KOPT-K1 (cell line): ENCODE measurements around the gene CASP3.
A peak's percentile ranks its signal among the peaks of the same experiment; 100 is the strongest.
"Not testable (repeated sequence)": the region's sequence is repeated elsewhere in the genome, so short reads cannot be mapped to it uniquely, and the experiment has no call there.

Experiments
- H3K27ac ChIP-seq: fragments of 200-600 bp; sonication (generic); 2 replicates; pipeline ENCODE4 v1.5.1; 2016; ENCODE audit warnings: antibody characterized with exemption, mild to moderate bottlenecking, low read depth, low read length; ENCODE audit not compliant: poor library complexity, severe bottlenecking
- H3K36me3 ChIP-seq: fragments of 200-600 bp; sonication (generic); 2 replicates; pipeline ENCODE4 v1.5.1; 2017; ENCODE audit warnings: antibody characterized with exemption, mild to moderate bottlenecking, low read length, moderate library complexity; ENCODE audit not compliant: insufficient read depth
- H3K9me3 ChIP-seq: fragments of 200-600 bp; sonication (generic); 2 replicates; pipeline ENCODE4 v1.5.1; 2017; ENCODE audit warnings: antibody characterized with exemption, low read length, mild to moderate bottlenecking; ENCODE audit not compliant: insufficient read depth, poor library complexity, severe bottlenecking

Gene CASP3

DNA sequence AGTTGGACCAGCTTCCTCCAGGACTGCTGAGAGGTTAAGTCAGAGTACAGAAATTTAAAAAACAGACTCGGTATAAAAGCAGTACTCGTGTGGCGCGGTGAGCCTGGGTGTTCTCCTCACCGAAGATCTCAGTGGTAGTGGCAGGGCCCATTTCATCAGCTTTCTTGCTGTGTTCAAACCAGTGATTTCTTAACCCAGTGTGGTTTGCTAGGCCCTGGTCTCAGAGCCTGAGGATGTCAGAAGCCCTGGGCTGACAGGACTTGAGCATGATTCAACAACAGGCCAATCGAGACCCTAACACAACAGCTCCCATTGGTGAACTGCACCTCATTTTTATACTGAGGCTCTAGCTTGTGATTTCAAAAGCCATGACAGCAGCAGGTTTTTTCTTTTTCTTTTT is 23.5 kb upstream of the CASP3 start:
- Histone ChIP-seq H3K36me3 (peaks cover 61% of the 10 kb centered on the region), H3K27ac (no peak overlapping the region), H3K9me3 (no peaks in the 10 kb centered on the region)

DNA sequence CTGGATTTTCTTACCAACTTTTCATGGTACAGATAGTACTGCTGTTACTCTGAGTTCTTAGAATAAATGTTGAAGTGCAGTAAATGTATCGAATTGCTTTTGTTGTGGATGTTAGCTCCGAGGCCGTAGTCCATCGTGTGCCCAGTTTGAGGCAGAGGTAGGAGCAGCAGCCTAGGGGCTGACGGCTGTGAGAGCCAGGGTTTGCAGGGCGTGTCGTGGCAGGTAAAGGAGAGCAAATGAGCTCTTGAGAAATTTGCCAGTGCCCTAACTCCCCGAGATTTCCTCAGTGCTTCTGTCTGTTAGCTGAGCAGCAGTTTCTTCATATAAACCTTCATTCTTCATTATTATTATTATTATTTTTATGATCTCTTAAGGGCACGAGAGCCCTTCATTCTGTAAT is 21.9 kb upstream of the CASP3 start:
- H3K36me3 ChIP-seq, result peaks cover 78% of the 10 kb centered on the region
- no peak overlapping the region for H3K27ac ChIP-seq
- no peaks in the 10 kb centered on the region for H3K9me3 ChIP-seq

DNA sequence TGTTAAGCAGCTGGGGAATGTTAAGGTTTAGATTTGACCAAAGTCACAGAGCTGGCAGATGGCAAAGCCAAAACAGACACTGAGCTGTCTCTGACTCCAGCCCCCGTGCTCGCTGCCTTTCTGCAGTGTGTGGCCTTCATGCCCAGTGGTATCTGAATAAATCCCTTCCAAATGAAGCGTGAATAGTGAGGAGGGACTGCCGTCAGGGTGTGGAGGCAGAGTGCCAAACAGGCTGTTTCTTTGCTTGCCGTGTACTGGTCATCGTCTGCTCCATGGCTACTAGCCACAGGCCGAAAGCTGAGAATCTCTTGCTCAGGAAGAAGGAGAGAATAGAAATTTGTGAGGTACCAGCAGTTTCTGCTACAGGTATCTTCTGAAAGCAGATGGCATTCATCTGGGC is 20.0 kb upstream of the CASP3 start:
- Histone ChIP-seq H3K27ac (no peak overlapping the region), H3K9me3 (no peaks in the 10 kb centered on the region), H3K36me3 (peaks cover 82% of the 10 kb centered on the region)

DNA sequence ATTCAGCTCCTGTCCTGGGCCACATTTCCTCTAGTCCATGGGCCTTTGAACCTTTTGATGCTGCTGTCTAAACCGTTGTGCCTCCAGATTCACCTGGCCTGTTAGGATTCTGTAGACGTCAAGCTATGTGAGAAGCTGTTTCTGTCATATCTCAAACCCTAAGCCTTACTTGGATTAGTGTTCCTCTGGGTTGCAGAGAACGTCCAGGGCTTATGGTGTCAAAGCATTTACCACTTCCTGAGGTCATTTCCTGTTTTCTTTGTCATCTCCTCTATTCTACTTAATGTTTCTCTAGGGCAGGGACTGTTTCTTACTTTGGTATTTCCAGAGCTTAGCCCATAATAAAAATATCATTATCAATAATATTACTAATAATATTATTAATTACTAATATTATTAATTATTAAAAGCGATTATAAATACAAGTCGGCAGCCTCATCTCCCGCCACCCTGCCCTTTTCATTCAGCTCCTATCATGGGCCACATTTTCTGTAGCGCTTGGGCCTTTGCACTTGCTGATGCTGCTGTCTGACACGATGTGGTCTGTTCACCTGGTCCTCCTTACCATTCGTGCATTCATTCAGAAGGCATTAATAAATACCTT is 19.4 kb upstream of the CASP3 start:
- no peaks in the 10 kb centered on the region for H3K9me3 ChIP-seq
- peak overlapping the region; percentile 19 for H3K27ac ChIP-seq
- peaks cover 76% of the 10 kb centered on the region for H3K36me3 ChIP-seq

DNA sequence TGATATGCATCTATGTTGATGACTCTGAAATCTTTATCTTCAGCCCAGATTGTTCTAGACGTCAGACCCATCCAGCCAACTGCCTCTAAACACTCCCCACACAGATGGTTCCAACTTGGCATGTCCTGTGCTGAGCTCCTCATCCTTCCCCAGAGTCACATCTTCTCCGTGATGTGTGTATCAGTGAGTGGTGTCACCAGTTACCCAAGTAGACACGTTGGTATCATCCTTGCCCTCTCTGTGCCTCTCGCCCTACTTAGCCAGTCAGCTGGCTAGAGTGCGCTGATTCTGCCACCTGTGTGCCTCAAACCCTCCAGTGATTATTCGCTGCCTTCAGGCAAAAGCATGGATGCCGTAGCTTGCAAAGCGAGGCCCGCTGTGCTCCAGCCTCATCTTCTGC is 18.8 kb upstream of the CASP3 start:
- Histone ChIP-seq H3K9me3 (no peaks in the 10 kb centered on the region), H3K36me3 (peaks cover 73% of the 10 kb centered on the region), H3K27ac (peak overlapping the region; percentile 19)

DNA sequence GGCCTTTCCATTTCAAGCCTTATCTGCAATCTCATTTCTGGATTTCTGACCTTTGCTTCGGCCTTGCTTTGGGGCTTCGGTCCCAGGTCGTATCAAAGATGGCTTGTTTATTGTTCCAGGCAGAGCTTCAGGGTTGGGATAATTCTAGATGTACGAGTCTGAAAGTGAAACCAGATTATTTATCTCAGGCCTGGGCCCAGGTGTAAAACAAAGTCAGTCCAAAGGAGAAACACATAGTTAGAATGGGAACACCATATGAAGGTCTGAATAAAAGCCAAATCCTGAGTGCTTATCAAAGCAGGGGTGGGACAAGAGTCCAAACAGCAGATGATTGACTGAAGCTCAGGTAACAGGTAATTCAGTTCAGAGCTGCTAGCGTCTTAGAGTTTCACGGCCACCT is 17.4 kb upstream of the CASP3 start:
- peaks cover 60% of the 10 kb centered on the region for H3K36me3 ChIP-seq

DNA sequence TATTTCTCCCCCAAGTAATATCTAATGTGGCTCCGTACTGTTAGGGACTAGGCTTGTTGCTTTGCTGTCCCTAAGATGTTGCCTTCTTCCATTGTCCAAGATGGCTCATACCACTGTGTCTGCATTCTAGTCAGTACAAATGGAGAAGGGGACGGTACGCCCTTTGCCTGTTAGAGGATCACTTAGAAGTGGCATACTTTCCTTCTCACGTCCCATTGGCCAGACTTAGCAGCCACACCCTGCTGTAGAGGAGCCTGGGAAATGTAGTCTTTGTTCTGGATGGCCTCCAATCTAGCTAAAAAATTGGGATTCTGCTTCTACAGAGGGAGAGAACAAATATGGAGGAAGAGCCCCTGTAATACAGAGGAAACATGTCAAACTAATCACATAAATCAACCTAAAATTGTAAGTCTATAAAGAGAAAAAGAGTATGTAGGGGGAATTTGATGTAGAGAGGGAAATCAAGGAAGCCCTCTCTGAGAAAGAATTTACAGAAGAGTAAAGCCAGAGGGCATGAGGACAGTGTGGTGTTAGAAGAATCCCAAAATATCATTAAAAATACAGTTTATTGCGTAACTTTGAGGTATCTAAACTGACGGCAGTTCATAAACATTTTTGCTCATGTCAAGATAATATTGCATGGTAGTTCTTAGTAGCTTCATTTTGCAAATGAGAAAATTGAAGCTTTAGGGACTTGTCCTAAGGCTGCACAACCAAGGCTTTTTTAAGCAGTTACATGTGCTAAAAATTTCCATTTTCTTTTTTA is 15.4 kb upstream of the CASP3 start:
- no peaks in the 10 kb centered on the region for H3K9me3 ChIP-seq
- H3K27ac ChIP-seq, result no peak overlapping the region
- peaks cover 59% of the 10 kb centered on the region for H3K36me3 ChIP-seq

More for the DNA sequence above, 17.4 kb upstream of the CASP3 start:
- no peak overlapping the region for H3K27ac ChIP-seq
- H3K9me3 ChIP-seq, result no peaks in the 10 kb centered on the region

DNA sequence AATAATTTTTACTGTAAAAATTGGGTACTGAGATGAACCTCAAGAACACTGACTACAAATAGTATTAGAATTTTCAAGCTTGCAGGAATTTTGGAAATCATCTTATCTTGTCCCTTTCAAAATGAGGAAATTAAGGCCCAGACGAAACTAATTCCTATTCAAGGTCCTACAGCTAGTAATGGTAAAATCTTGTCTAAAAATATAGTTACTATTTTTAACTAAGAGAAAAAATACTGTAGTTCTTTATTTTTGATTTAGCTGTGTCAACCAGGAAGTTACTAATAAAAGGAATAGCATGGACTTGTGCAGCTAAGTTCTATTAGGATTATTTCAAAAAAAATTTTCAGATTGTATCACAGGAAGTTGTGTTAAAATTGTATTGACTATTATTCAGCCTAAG is 13.0 kb upstream of the CASP3 start:
- Histone ChIP-seq H3K9me3 (no peaks in the 10 kb centered on the region), H3K27ac (no peak overlapping the region), H3K36me3 (peaks cover 49% of the 10 kb centered on the region)

DNA sequence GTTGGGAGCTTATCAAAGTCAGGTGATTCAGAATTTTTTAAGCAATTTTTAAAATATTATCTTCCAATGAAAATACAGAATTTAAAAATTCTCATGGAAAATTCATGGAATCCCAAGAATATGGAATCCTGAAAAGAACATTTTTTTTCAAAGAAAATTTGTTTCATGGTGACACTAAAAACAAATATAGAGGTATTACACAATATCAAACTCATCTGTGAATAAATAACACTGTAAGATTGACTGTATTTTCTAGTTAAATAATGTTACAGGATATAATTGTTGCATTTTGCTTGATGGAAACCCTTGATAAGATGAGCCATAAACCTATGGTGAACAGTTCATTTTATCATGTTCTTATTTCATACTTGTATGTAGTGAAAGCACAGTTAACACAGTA is 11.7 kb upstream of the CASP3 start:
- H3K9me3 ChIP-seq, result no peaks in the 10 kb centered on the region
- peaks cover 49% of the 10 kb centered on the region for H3K36me3 ChIP-seq
- H3K27ac ChIP-seq, result no peak overlapping the region

DNA sequence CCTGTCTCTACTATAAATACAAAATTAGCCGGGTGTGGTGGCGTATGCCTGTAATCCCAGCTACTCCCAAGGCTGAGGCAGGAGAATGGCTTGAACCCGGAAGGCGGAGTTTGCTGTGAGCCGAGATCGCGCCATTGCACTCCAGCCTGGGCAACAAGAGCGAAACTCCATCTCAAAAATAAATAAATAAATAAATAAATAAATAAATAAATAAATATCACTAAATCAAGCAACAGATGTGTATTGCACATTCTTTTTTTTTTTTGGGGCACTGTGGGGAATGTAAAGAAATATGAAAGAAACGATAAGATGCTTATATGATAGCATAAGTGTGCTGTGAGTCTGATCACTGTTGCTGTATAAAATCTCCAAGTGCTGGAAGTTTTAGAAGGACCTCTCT is 8.6 kb upstream of the CASP3 start:
- peaks cover 45% of the 10 kb centered on the region for H3K36me3 ChIP-seq
- not testable (repeated sequence) for H3K9me3 ChIP-seq, H3K27ac ChIP-seq

DNA sequence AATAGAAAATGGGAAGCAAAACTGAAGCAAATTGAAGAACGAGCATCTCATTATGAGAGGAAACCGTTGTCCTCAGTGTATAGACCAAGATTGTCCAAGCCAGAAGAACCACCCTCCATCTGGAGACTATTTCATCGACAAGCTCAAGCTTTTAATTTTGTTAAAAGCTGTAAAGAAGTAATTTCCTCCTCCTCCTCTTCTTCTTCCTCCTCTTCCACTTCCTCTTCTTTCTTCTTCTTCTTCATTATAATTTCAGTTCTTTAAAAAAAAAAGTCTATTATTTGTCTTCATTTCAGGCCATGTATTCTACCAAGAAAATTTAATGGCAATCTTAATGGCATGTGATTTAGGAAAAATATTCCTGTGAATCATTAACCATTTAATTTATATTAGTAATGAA is 7.9 kb upstream of the CASP3 start:
- peaks cover 45% of the 10 kb centered on the region for H3K36me3 ChIP-seq
- no peaks in the 10 kb centered on the region for H3K9me3 ChIP-seq
- H3K27ac ChIP-seq, result no peak overlapping the region

DNA sequence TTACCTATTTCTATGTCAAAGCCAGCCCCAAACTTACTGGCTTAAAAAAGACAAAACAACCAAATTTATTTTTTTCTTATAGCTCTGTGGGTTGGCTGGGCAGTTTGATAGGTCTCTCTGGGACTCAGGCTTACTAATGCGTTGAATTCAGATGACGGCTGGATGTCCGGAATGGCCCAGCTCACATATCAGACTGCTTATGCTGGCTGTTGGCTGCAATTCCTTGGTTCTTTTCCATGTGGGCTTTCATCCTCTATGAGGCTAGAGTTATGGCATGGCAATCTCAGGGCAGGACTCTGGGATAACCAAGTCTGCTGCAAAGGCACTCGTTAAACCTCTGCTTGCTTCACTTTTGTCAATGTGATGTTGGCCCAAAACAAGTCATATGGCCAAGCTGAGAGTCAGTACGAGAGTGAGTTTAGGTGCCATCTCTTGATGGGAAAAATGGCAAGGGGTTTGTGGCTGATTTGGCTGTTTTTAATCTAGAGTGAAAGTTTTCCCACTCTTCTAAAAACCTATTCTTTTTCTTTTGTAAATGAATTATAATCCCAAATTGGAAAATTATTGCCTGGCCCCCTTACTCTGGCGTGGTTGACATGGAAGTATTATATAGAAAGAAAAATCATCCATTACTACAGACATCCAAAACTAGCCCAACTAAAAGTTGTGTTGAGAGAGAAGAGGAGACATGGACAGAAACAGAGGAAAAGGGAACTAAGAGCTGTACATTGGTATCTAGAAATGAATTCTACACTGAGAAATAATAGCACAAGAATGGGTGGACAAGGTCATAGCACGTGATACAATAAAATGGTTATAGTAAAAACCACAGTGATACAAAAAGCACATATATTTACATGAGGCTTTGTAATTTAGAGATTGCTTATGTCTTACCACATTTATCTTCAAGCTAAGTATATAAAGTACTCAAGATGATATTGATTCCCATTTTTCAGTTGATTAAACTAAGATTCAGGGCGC is 6.9 kb upstream of the CASP3 start:
- Histone ChIP-seq H3K27ac (no peak overlapping the region), H3K9me3 (no peaks in the 10 kb centered on the region), H3K36me3 (peaks cover 43% of the 10 kb centered on the region)

DNA sequence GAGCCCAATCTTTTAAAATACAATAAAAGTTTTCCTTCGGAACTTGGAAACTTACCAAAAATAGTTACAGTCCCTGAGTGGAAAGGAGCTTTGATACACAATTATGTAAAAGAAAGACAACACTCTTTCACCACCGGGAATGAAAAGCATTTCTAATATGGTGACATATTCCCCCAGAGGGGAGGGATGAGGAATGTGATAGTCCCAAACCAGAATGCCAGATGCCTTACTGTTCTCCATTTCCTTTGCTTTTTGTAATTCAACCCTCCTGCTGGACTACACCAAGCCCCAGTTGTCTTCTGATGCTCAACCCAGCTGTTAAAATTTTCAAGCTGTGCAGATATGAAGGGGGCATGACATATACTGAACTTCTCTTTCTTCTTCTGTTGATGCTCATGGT is 4.4 kb upstream of the CASP3 start:
- Histone ChIP-seq H3K27ac (no peak overlapping the region), H3K36me3 (peaks cover 28% of the 10 kb centered on the region), H3K9me3 (no peaks in the 10 kb centered on the region)

DNA sequence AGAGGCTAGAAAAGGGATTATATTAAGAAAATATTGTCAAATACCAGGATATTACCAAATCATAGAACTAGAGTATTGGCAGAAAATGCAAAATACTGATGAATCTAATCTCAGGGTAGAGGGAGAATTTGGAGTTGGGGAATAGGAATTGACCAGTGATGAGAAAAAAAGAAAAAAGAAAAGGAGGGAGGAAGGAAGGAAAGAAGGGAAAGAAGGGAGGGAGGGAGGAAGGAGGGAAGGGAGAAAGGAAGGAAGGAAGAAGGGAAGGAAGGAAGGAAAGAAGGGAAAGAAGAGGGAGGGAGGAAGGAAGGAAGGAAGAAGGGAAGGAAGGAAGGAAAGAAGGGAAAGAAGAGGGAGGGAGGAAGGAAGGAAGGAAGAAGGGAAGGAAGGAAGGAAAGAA is 3.4 kb upstream of the CASP3 start:
- H3K36me3 ChIP-seq, result peaks cover 28% of the 10 kb centered on the region
- not testable (repeated sequence) for H3K27ac ChIP-seq, H3K9me3 ChIP-seq

DNA sequence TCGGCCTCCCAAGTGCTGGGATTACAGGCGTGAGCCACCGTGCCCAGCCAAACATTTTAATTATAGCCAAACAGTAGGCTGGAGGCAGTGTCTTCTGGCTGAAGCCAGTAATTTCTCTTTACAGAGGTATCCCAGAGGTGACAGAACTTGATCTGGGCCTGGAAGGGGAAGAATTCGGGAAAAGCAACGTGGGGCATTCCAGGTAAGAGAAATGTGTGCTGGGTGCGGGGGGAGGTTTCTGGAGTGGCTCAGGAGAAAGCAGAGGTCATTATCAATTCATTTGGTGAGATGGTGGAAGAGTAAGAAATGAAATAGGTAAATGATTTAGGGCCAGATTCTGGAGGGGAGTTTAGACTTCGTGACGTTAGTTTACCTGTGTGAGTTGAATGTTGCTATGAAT is 2.7 kb upstream of the CASP3 start:
- Histone ChIP-seq H3K9me3 (no peaks in the 10 kb centered on the region), H3K27ac (no peak overlapping the region), H3K36me3 (peaks cover 28% of the 10 kb centered on the region)
